NB4 (cell line): ENCODE measurements around the gene CYP39A1.
"Not testable (repeated sequence)": the region's sequence is repeated elsewhere in the genome, so short reads cannot be mapped to it uniquely, and the experiment has no call there.

Experiments
- DNase-seq: peaks from one replicate; pipeline ENCODE4 v3.0.0; 2010; ENCODE audit warnings: low read depth
- H3K4me3 ChIP-seq: one replicate; pipeline ENCODE4 v1.5.1; 2011; ENCODE audit warnings: mild to moderate bottlenecking, low read depth, low read length, moderate library complexity
- MAX ChIP-seq: IDR thresholded peaks from 2 replicates; pipeline ENCODE4 v1.6.1; 2011; ENCODE audit warnings: low read depth, low read length
- MYC ChIP-seq: IDR thresholded peaks from 2 replicates; pipeline ENCODE4 v1.6.1; 2011; ENCODE audit warnings: low read depth, low read length
- POLR2A ChIP-seq: IDR thresholded peaks from 2 replicates; pipeline ENCODE4 v1.6.1; 2011; ENCODE audit warnings: mild to moderate bottlenecking; ENCODE audit not compliant: insufficient read length; ENCODE audit errors: extremely low read depth
- TF ChIP-seq, protein P1 (sequence below): IDR thresholded peaks from one replicate; pipeline ENCODE4 v1.5.1; 2012; ENCODE audit warnings: low read depth, low read length

CYP39A1 gene

DNA sequence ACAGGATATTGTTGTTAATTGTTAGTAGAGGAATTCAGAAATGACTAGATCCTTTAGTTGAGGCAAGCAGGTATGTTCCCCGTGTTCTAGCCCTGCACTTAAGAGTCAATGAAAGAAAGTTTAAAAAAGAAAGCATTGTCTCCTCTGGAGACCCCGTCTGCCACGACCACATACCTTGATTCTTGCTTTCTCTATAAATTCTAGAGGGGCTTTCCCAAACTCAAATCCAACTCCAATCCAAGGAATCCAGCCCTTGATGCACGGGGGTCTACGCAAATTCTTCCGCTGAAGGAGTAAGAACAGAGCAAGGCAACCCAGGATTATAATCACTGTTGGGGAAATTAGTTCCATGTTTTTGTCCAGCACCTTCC, 401 bp downstream of the CYP39A1 start:
- no peak overlapping the region for H3K4me3 ChIP-seq

DNA sequence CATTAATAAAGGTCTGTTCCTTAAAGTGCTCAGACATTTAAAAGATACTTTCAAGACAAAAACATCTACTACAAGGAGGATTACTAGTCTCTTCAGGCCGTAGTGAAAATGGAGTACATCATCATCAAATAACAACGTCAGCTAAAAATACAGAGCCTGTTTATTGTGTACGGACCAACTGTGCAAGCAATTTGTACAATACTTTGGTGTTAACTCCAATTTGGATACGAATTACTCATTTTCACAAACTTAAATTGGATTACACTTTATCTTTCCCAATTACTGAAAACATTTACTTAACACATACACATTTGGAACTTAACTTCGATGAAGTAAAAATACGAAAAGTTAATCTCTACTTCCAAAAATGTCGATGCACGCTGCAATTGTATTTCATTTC, 802 bp downstream of the CYP39A1 start:
- no peak overlapping the region for H3K4me3 ChIP-seq
- TF ChIP-seq, protein P1, sequence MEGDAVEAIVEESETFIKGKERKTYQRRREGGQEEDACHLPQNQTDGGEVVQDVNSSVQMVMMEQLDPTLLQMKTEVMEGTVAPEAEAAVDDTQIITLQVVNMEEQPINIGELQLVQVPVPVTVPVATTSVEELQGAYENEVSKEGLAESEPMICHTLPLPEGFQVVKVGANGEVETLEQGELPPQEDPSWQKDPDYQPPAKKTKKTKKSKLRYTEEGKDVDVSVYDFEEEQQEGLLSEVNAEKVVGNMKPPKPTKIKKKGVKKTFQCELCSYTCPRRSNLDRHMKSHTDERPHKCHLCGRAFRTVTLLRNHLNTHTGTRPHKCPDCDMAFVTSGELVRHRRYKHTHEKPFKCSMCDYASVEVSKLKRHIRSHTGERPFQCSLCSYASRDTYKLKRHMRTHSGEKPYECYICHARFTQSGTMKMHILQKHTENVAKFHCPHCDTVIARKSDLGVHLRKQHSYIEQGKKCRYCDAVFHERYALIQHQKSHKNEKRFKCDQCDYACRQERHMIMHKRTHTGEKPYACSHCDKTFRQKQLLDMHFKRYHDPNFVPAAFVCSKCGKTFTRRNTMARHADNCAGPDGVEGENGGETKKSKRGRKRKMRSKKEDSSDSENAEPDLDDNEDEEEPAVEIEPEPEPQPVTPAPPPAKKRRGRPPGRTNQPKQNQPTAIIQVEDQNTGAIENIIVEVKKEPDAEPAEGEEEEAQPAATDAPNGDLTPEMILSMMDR: no peak
- TF ChIP-seq MYC (no peak), MAX (no peak), POLR2A (no peak)
- no peak for DNase-seq

More for the DNA sequence above, 401 bp downstream of the CYP39A1 start:
- TF ChIP-seq, protein P1: no peak
- no peak for TF ChIP-seq MYC
- no peak for TF ChIP-seq POLR2A
- TF ChIP-seq MAX: no peak
- no peak for DNase-seq

DNA sequence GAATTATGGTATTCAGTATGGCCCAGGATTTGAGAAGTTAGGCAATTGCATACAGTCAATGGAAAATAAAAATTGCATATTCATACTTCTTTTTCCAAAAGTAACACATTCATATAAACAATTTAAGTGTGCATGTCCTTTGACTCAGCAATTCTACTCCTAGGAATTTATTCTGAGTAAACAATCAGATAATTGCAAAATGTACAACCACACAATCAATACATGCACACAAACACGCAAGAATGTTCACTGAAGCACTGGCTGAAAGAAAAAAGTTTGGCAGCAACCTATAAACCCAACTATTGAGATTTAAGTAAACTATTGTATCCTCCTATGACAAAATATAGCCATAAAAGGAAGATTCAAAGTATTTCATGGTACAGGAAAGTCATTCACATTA, 1.6 kb downstream of the CYP39A1 start:
- no peak overlapping the region for H3K4me3 ChIP-seq

DNA sequence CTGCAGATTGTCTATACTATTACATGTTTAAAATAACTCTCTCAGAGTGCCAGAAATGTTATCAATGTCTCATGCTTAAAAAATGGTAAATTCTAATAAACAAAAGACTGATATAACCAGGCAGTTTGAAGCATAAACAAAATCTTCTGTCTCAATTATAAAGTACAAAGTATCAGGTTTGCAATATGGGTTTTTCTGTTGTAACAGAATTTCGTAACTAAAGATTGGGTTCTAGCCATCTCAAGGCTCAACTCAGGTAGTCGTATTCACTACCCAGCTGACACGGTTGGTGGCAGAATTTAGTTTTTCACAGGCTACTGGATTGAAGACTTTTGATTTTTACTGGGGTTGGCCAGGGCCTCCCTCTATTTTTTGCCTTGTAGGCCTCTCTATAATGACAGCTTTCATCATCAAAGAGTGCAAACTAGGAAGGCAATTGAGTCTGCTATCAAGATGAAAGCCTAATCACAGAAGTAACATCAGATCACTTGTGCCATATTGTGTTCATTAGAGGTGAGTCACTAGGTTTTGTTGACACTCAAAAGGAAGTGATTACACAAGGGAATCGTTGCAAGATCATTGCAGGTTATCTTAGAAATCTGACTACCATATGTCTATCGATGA, 3.6 kb downstream of the CYP39A1 start:
- H3K4me3 ChIP-seq: no peak overlapping the region
- DNase-seq: no peak
- TF ChIP-seq, protein P1: no peak
- no peak for TF ChIP-seq MYC
- no peak for TF ChIP-seq POLR2A
- TF ChIP-seq MAX: no peak

More for the DNA sequence above, 1.6 kb downstream of the CYP39A1 start:
- no peak for DNase-seq
- TF ChIP-seq, protein P1: no peak
- no peak for TF ChIP-seq POLR2A

DNA sequence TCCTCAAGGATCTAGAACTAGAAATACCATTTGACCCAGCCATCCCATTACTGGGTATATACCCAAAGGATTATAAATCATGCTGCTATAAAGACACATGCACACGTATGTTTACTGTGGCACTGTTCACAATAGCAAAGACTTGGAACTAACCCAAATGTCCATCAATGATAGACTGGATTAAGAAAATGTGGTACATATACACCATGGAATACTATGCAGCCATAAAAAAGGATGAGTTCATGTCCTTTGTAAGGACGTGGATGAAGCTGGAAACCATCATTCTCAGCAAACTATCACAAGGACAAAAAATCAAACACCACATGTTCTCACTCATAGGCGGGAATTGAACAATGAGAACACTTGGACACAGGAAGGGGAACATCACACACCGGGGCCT, 4.5 kb downstream of the CYP39A1 start:
- H3K4me3 ChIP-seq, DNase-seq: not testable (repeated sequence)

- DNase-seq: no peak
- TF ChIP-seq MYC (no peak), MAX (no peak), POLR2A (no peak)
- TF ChIP-seq, protein P1: no peak
- no peak overlapping the region for H3K4me3 ChIP-seq
Measured at GRCh38 chr6:46645265-46645664, 7.4 kb downstream of the CYP39A1 start.
